Measurements from ENCODE around the gene METTL17. TPM values are rescaled to one million over a fixed set of nuclear protein-coding genes. Genes with fewer than 3 reads are reported as not detected.

Gene METTL17
- total RNA-seq, 4 donors from 2014 or later = 82.8 to 164 (median 114) TPM

DNA sequence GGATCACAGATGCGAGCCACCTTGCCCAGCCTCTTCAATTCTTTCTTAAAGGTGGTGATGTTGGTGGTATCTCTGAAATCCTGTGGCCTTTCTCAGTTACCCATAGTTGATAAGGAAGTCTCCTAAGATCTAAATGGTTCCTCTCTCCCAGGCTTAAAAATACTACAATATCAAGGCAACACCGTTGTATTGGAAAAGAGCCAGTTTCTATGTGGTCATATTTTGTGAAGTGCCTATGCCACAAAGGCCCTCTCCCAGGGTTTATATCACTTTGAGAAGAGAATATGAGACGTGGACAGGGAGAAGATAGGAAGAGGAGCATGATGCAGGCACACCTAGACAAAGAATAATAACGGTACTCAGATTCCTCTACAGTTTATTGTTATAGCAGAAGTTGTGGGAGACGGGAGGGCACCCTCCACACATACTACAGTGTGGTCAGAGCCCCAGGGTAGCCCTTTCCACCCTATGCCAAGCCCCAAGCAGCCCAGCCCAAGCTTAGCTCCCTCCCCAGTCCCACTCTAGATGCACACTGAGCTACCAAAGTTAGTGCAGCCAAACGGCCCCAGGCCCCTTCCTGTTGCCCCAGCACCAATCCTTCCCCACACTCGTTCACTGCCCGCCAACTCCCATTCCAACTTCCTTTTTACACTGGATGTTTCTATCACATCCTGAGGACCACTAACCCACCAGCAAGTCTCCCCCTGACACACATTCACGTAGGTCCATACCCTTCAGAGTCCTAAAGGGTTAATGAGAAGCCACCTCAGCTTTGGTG lies 26.8 kb downstream of the METTL17 start:
- H3K4me3 ChIP-seq (replicated peaks in 1 of 3) = no peak overlapping the region
- intact Hi-C loops (cut with DNase I) = loop anchor here (2.0 to 5.0 kb wide), 2 partner anchors 24 to 76 kb away; no protein-coding TSS in a partner anchor
- peaks cover 11 to 21% of the 10 kb centered on the region in 2 donors for H3K36me3 ChIP-seq
- no peaks in the 10 kb centered on the region for H3K27me3 ChIP-seq
- WGBS, 2 donors = 71 to 79% methylated on average over 9 of the region's 9 CpGs
- no peaks in the 10 kb centered on the region for H3K9me3 ChIP-seq
- no peak overlapping the region for H3K27ac ChIP-seq
- H3K4me1 ChIP-seq = no peaks in the 10 kb centered on the region
- no peak for TF ChIP-seq POLR2A (IDR thresholded peaks at IDR 0.05)
- TF ChIP-seq, protein P1, sequence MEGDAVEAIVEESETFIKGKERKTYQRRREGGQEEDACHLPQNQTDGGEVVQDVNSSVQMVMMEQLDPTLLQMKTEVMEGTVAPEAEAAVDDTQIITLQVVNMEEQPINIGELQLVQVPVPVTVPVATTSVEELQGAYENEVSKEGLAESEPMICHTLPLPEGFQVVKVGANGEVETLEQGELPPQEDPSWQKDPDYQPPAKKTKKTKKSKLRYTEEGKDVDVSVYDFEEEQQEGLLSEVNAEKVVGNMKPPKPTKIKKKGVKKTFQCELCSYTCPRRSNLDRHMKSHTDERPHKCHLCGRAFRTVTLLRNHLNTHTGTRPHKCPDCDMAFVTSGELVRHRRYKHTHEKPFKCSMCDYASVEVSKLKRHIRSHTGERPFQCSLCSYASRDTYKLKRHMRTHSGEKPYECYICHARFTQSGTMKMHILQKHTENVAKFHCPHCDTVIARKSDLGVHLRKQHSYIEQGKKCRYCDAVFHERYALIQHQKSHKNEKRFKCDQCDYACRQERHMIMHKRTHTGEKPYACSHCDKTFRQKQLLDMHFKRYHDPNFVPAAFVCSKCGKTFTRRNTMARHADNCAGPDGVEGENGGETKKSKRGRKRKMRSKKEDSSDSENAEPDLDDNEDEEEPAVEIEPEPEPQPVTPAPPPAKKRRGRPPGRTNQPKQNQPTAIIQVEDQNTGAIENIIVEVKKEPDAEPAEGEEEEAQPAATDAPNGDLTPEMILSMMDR (IDR thresholded peaks at IDR 0.05) = no peak
- no peak for DNase-seq

GRCh38 chr14:21017528-21018245 lies 27.9 kb downstream of the METTL17 start:
- H3K4me1 ChIP-seq = no peaks in the 10 kb centered on the region
- H3K9me3 ChIP-seq = no peaks in the 10 kb centered on the region
- H3K27ac ChIP-seq = no peak overlapping the region
- intact Hi-C loops (cut with DNase I) = loop anchor here (2.0 to 5.0 kb wide), 2 partner anchors 23 to 75 kb away; no protein-coding TSS in a partner anchor
- no peak overlapping the region for H3K4me3 ChIP-seq (replicated peaks in 1 of 3)
- WGBS, 2 donors = 83 to 86% methylated on average over 26 to 28 of the region's 28 CpGs
- no peak for DNase-seq
- H3K36me3 ChIP-seq = peaks cover 11 to 21% of the 10 kb centered on the region in 2 donors
- no peaks in the 10 kb centered on the region for H3K27me3 ChIP-seq
- TF ChIP-seq, protein P1 (IDR thresholded peaks at IDR 0.05) = no peak
- no peak for TF ChIP-seq POLR2A (IDR thresholded peaks at IDR 0.05)

- intact Hi-C loops (cut with DNase I) = loop anchor here (5.0 kb wide), 1 partner anchor 74 kb away; no protein-coding TSS in a partner anchor
- Histone ChIP-seq H3K27ac (no peak overlapping the region), H3K4me1 (peaks cover 0 to 3% of the 10 kb centered on the region in 2 donors), H3K36me3 (peaks cover 11 to 21% of the 10 kb centered on the region in 2 donors), H3K4me3 (replicated peaks in 1 of 3) (no peak overlapping the region), H3K27me3 (no peaks in the 10 kb centered on the region), H3K9me3 (no peaks in the 10 kb centered on the region)
- DNase-seq = no peak
- WGBS, 2 donors = 91% methylated on average over 7 of the region's 7 CpGs
- no peak for TF ChIP-seq POLR2A (IDR thresholded peaks at IDR 0.05)
- TF ChIP-seq, protein P1 (IDR thresholded peaks at IDR 0.05) = no peak
Measured at GRCh38 chr14:21018286-21018685, 28.5 kb downstream of the METTL17 start.

GRCh38 chr14:21018781-21019180 lies 29.0 kb downstream of the METTL17 start:
- Histone ChIP-seq H3K27ac (no peak overlapping the region), H3K9me3 (no peaks in the 10 kb centered on the region), H3K27me3 (no peaks in the 10 kb centered on the region), H3K36me3 (peaks cover 11 to 21% of the 10 kb centered on the region in 2 donors), H3K4me1 (peaks cover 2 to 8% of the 10 kb centered on the region in 2 donors), H3K4me3 (replicated peaks in 1 of 3) (no peak overlapping the region)
- intact Hi-C loops (cut with DNase I) = loop anchor here (5.0 kb wide), 1 partner anchor 74 kb away; no protein-coding TSS in a partner anchor
- no peak for DNase-seq
- TF ChIP-seq, protein P1 (IDR thresholded peaks at IDR 0.05) = no peak
- no peak for TF ChIP-seq POLR2A (IDR thresholded peaks at IDR 0.05)
- WGBS, 2 donors = 96 to 97% methylated on average over 3 of the region's 3 CpGs

Measured in thyroid gland (tissue), 4 donors.